Heart right ventricle (tissue), 16 donors: ENCODE results near the gene CELF3. TPM values are rescaled to one million over a fixed set of nuclear protein-coding genes. Genes with fewer than 3 reads are reported as not detected.

Experiments
- ATAC-seq, 8 donors: fragments of 200-7000 bp; cut with Tn5 transposase; one replicate each; pipeline ENCODE4 v1.9.1; 2020; ENCODE audit warnings: mild to moderate bottlenecking in 8 of 8, moderate library complexity in 8 of 8, moderate number of reproducible peaks in 1 of 8
- DNase-seq, 2 donors: peaks; one replicate each; pipeline ENCODE4 v3.0.0-alpha.2; 2020
- H3K27ac ChIP-seq, 10 donors: fragments of 200-600 bp; sonication (generic) in 2 of 10; one replicate each; pipeline versions ENCODE4 v1.5.0 to v1.8.0; 2020 to 2022; ENCODE audit warnings: mild to moderate bottlenecking in 3 of 10
- H3K27me3 ChIP-seq, 7 donors: fragments of 200-600 bp; one replicate each; pipeline ENCODE4 v1.8.0; 2021 to 2022; ENCODE audit warnings: mild to moderate bottlenecking in 2 of 7
- H3K36me3 ChIP-seq, 9 donors: fragments of 200-600 bp; sonication (generic) in 1 of 9; one replicate each; pipeline versions ENCODE4 v1.5.0 to v1.8.0; 2020 to 2022; ENCODE audit warnings: mild to moderate bottlenecking in 2 of 9
- H3K4me1 ChIP-seq, 9 donors: fragments of 200-600 bp; sonication (generic) in 1 of 9; one replicate each; pipeline versions ENCODE4 v1.5.0 to v1.8.0; 2020 to 2022; ENCODE audit warnings: mild to moderate bottlenecking in 4 of 9
- H3K4me3 ChIP-seq, 10 donors: fragments of 200-600 bp; sonication (generic) in 2 of 10; one replicate each; pipeline versions ENCODE4 v1.5.0 to v1.8.0; 2020 to 2022; ENCODE audit warnings: mild to moderate bottlenecking in 7 of 10, moderate library complexity in 2 of 10
- H3K9me3 ChIP-seq, 11 donors: fragments of 200-600 bp in 10 of 11; sonication (generic) in 2 of 11; one replicate each; pipeline versions ENCODE4 v1.5.0 to v1.8.0; 2013 to 2022; ENCODE audit warnings: mild to moderate bottlenecking in 2 of 11, control low read depth in 1 of 11, moderate library complexity in 1 of 11
- WGBS, 2 donors: extraction: QIAGEN DNeasy Blood & Tissue Kit; methylation state at CpG; one replicate each; pipeline ENCODE4 v1.1.7; 2013; ENCODE audit warnings: inconsistent platforms in 1 of 2; 5-methylcytosine and 5-hydroxymethylcytosine counted together
- intact Hi-C, 10 donors: fragments of 100-400 bp; cut with DNase I; formaldehyde crosslinking; loops; one replicate each; pipeline versions ENCODE4 v1.11.1 to v1.14.2; 2022
- polyA plus RNA-seq, 2 donors: library from polyadenylated mRNA; stranded (reverse); fragments of 200-250 nt; gene quantifications; one replicate each; pipeline ENCODE4 v1.2.3, GENCODE V29; 2013
- total RNA-seq, 10 donors: library from RNA; stranded (reverse); fragmentation: NEBNext Ultra II Directional in 3 of 10; extraction: Animal tissue kit (Norgen Biotek cat#: 25700) in 3 of 10; gene quantifications; one replicate each; pipeline versions ENCODE4 v1.2.1 to v1.2.4, GENCODE V29; 2021 to 2023
- TF ChIP-seq, protein P1 (sequence below), 9 donors: fragments of 200-600 bp; sonication (generic) in 2 of 9; IDR thresholded peaks; one replicate each; pipeline versions ENCODE4 v1.5.0 to v1.8.0; 2021 to 2022; ENCODE audit warnings: antibody characterized with exemption in 9 of 9, mild to moderate bottlenecking in 5 of 9, moderate library complexity in 1 of 9
- donor health status: Arrhythmogenic right ventricular cardiomyopathy.
- donor health status: ischemic (EF 13 %, LVEDD 7.1; RV severe dilation, severe dysfunction).
- donor health status: healthy with polysubstance abuse.
- donor health status: DM: no; HTN: yes; CAD: no.
- donor health status: DM: no; HTN: no; CAD: no.
- donor health status: ischemic (EF 25% LVEDD 6.9; RV normal size, moderate dysfunction).
- donor health status: ischemic (EF 25% LVEDD 5.7; RV mildly dilated, moderate dysfunction).
- donor health status: healthy.
- donor health status: DM: yes; HTN: yes; CAD: no.
- donor health status: Ischemic cardiomyopathy.
- donor health status: ischemic (EF 35%, LVEDD 5.7; RV mildly dilated, moderate dysfunction).
- donor health status: nonischemic (EF 11% LVEDD 7.7; RV severe dilation, severe dysfunction).
- donor health status: DM: yes; HTN: yes; CAD: no.
- donor health status: PGD.
- donor health status: ischemic (EF 29% LVEDD 5.4; RV normal size, mild dysfunction).
- donor health status: nonischemic (EF 23%, LVEDD 6.1; RV moderate dilation, normal function).

The CELF3 gene
- total and polyA plus RNA-seq, 12 donors: 0.04 TPM; not detected in 11

DNA sequence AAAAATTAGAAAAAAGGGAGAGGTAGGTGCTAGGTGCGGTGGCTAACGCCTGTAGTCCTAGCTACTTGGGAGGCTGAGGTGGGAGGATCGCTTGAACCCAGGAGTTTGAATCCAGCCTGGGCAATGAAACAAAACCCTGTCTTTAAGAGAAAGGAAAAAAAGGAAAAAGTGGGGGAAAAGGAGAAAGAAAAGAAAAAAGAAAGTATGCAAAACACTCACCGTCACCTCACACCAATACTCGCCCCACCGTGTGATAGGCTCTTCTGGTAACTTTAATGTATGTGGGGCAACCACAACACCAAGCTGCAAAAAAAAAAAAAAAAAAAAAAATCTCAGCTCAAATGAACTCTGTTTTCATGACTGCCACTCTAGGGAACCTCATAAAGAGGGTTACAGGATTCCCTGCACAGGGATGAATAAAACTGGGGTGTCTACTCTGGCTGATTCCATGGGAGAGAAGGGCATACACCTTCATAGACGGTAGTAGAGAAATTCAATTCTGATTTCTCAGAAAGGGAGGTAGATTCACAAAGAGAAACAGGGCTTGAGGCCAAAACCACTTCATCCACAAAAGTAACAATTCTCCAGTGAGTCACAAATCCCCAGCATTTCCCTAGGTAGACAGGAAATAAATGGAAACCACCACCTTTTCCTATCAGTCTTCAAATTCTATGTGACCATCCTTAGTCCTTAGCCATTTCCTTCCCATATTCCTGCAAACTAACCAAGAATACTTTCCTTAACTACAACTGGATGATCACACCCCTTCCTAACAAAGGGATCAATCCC, 44.2 kb upstream of the CELF3 start:
- 92 to 98% methylated on average over 7 of the region's 7 CpGs for WGBS, 2 donors
- intact Hi-C loops: no loop called here

DNA sequence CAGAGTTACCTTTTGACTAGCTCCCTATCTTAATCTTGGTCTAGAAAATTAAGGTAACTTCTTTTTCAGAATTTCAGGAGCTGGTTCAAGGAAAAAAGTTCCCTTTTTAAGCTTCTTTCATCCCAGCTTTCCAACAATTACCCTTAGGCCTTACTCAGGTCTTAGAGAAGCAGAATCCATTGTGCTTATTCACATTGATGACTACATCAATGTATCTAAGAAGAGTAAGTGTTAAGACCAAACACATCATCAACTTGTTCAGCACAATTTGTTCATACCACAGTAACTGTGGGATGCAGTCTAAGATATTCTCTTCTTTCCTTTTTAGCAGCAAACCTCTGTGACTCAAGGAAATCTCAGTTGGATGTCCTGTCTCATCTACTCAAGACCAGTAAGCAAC, 42.6 kb upstream of the CELF3 start:
- no peaks in the 10 kb centered on the region for H3K27me3 ChIP-seq
- H3K4me1 ChIP-seq: peaks cover 0 to 14% (median 11%) of the 10 kb centered on the region in 9 donors
- no peak overlapping the region for H3K4me3 ChIP-seq
- DNase-seq (no peak), ATAC-seq (no peak)
- H3K9me3 ChIP-seq: no peaks in the 10 kb centered on the region
- no peak overlapping the region for H3K27ac ChIP-seq
- intact Hi-C loops: loop anchor here in 1 of 10 donors (10.0 kb wide), 1 partner anchor 46 kb away; the partner anchor contains the start of gene LINGO4
- peaks cover 0 to 66% (median 30%) of the 10 kb centered on the region in 9 donors for H3K36me3 ChIP-seq
- TF ChIP-seq, protein P1, sequence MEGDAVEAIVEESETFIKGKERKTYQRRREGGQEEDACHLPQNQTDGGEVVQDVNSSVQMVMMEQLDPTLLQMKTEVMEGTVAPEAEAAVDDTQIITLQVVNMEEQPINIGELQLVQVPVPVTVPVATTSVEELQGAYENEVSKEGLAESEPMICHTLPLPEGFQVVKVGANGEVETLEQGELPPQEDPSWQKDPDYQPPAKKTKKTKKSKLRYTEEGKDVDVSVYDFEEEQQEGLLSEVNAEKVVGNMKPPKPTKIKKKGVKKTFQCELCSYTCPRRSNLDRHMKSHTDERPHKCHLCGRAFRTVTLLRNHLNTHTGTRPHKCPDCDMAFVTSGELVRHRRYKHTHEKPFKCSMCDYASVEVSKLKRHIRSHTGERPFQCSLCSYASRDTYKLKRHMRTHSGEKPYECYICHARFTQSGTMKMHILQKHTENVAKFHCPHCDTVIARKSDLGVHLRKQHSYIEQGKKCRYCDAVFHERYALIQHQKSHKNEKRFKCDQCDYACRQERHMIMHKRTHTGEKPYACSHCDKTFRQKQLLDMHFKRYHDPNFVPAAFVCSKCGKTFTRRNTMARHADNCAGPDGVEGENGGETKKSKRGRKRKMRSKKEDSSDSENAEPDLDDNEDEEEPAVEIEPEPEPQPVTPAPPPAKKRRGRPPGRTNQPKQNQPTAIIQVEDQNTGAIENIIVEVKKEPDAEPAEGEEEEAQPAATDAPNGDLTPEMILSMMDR (IDR thresholded peaks at IDR 0.05): no peak

More for the DNA sequence above, 44.2 kb upstream of the CELF3 start:
- Histone ChIP-seq H3K36me3 (peaks cover 0 to 65% (median 30%) of the 10 kb centered on the region in 9 donors), H3K27ac (no peak overlapping the region), H3K27me3 (no peaks in the 10 kb centered on the region), H3K9me3 (no peaks in the 10 kb centered on the region), H3K4me3 (no peak overlapping the region), H3K4me1 (peaks cover 0 to 18% (median 14%) of the 10 kb centered on the region in 9 donors)
- ATAC-seq (no peak), DNase-seq (no peak)
- TF ChIP-seq, protein P1 (IDR thresholded peaks at IDR 0.05): no peak

DNA sequence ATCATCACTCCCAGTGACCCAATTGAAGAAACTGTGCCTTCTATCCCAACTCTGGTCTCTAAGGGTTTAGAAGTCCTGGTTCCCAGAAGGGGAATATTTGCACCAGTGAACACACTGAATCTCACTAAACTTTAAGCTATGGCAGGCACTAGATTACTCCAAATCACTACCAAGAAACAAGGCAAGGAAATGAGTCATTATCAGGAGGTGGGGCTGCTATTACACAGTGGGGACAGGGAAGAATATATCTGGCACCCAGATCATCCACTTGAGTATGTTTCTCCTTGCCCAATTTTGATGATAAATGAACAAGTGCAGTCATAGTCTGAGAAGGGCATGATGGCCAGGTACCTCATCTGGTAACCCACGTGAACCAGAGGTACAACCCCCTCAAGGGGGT, 39.7 kb upstream of the CELF3 start:
- Histone ChIP-seq H3K27ac (no peak overlapping the region), H3K4me1 (no peaks in the 10 kb centered on the region), H3K27me3 (no peaks in the 10 kb centered on the region), H3K9me3 (no peaks in the 10 kb centered on the region), H3K36me3 (peaks cover 0 to 54% (median 25%) of the 10 kb centered on the region in 9 donors), H3K4me3 (no peak overlapping the region)
- TF ChIP-seq, protein P1 (IDR thresholded peaks at IDR 0.05): no peak
- intact Hi-C loops: loop anchor here in 1 of 10 donors (10.0 kb wide), 1 partner anchor 49 kb away; the partner anchor contains the start of gene LINGO4
- WGBS, 2 donors: 77 to 86% methylated on average over 1 of the region's 1 CpG
- DNase-seq: no peak
- ATAC-seq: no peak

DNA sequence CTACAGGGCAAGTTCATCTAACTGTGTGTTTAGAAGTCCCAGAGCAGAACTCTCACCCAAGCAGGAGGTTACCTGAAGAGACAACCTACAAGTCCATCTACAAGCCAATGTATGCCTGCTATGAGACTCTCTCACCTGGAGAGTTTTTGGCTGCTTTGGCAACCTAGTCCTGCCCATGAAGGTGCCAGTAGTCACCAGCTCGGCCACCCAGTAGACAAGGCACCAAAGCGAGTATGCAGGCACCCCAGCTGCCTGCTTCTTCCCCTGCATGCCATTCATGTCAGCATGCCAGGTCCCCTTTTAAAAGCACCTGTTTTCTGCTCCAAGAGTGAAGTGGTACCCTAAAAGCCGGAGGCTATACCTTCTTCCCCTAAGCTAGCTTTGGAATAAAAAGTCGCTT, 24.9 kb upstream of the CELF3 start:
- intact Hi-C loops: loop anchor here in 1 of 10 donors (5.0 kb wide), 1 partner anchor 204 kb away; no protein-coding TSS in a partner anchor
- H3K4me1 ChIP-seq: no peaks in the 10 kb centered on the region
- peaks cover 0 to 16% (median 0%) of the 10 kb centered on the region in 11 donors for H3K9me3 ChIP-seq
- peaks cover 0 to 9% (median 0%) of the 10 kb centered on the region in 7 donors for H3K27me3 ChIP-seq
- no peak overlapping the region for H3K27ac ChIP-seq
- H3K4me3 ChIP-seq: no peak overlapping the region
- WGBS, 2 donors: 85% methylated on average over 4 of the region's 4 CpGs
- TF ChIP-seq, protein P1 (IDR thresholded peaks at IDR 0.05): no peak
- DNase-seq (no peak), ATAC-seq (no peak)
- H3K36me3 ChIP-seq: no peaks in the 10 kb centered on the region
